CD4-positive, alpha-beta T cell treated with Interferon gamma for 1 hour (primary cell): ENCODE data around the gene R3HDM4.
"Not testable (repeated sequence)": the region's sequence is repeated elsewhere in the genome, so short reads cannot be mapped to it uniquely, and the experiment has no call there.

Experiments
- DNase-seq: peaks from one replicate; pipeline ENCODE4 v3.0.0-alpha.2; 2020

The R3HDM4 gene

DNA sequence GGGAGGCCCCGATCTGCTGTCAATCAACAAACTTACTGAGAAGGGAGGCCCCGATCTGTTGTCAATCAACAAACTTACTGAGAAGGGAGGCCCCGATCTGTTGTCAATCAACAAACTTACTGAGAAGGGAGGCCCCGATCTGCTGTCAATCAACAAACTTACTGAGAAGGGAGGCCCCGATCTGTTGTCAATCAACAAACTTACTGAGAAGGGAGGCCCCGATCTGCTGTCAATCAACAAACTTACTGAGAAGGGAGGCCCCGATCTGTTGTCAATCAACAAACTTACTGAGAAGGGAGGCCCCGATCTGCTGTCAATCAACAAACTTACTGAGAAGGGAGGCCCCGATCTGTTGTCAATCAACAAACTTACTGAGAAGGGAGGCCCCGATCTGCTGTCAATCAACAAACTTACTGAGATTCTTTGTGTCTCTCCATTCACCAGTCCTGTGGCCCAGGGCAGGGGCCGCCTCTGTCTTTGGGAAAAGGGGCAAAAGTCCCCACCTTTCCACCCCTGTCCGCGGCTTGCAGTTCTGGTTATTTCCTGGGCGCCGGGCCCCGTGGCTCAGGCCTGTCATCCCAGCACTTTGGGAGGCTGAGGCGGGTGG lies 59.3 kb downstream of the R3HDM4 start:
- not testable (repeated sequence) for DNase-seq

DNA sequence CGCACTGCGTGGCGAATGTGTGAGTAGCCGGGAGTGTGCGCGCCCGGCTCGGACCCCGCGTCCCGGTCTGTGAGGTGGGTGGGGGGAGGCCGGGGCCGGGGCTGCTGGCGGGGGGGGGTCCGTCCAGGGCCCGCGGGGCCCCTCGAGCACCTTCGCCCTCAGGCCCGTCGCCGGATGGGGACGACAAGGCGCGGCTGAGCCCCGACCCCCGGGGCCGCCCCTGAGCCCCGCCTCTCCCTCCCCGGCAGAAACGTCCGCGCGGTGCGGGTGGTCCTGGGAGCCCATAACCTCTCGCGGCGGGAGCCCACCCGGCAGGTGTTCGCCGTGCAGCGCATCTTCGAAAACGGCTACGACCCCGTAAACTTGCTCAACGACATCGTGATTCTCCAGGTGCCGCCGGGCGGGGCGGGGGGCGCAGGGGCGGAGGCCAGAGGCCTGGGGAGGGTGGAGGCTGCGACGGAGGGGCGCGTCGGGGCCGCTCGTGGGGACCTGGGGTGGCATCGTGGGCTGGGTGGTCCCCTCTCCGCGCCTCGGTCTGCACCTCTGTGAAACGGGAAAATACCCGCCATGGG lies 59.9 kb downstream of the R3HDM4 start:
- no peak for DNase-seq

DNA sequence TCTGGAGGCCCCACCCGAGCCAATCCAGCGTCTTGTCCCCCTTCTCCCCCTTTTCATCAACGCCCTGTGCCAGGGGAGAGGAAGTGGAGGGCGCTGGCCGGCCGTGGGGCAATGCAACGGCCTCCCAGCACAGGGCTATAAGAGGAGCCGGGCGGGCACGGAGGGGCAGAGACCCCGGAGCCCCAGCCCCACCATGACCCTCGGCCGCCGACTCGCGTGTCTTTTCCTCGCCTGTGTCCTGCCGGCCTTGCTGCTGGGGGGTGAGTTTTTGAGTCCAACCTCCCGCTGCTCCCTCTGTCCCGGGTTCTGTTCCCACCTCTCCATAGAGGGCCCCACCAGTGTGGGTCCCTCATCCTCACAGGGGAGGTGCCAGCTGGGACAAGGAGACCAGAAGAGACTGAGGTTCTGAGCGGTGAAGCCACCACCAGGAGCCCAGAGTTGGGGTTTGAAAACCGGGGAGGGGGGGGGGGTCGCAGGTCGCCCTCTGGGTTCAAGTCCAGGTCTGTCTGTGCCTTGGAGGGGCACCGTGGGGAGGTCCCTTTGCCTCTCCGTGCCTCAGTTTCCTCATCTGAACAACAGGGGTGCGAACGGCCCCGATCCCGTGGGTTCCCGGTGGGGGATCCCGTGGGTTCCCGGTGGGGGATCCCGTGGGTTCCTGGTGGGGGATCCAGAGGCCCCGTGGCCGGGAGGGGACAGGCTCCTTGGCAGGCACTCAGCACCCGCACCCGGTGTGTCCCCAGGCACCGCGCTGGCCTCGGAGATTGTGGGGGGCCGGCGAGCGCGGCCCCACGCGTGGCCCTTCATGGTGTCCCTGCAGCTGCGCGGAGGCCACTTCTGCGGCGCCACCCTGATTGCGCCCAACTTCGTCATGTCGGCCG lies 60.6 kb downstream of the R3HDM4 start, which contains the start of gene ELANE:
TSS of gene ELANE (plus strand) at position 168 of the 878 bp plus-strand sequence. CDS start at position 194, 26 bp downstream.
- DNase-seq: no peak

DNA sequence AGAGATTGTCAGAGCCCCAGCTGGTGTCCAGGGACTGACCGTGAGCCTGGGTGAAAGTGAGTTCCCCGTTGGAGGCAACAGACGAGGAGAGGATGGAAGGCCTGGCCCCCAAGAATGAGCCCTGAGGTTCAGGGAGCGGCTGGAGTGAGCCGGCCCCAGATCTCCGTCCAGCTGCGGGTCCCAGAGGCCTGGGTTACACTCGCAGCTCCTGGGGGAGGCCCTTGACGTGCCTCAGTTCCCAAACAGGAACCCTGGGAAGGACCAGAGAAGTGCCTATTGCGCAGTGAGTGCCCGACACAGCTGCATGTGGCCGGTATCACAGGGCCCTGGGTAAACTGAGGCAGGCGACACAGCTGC lies 62.1 kb downstream of the R3HDM4 start:
- no peak for DNase-seq

DNA sequence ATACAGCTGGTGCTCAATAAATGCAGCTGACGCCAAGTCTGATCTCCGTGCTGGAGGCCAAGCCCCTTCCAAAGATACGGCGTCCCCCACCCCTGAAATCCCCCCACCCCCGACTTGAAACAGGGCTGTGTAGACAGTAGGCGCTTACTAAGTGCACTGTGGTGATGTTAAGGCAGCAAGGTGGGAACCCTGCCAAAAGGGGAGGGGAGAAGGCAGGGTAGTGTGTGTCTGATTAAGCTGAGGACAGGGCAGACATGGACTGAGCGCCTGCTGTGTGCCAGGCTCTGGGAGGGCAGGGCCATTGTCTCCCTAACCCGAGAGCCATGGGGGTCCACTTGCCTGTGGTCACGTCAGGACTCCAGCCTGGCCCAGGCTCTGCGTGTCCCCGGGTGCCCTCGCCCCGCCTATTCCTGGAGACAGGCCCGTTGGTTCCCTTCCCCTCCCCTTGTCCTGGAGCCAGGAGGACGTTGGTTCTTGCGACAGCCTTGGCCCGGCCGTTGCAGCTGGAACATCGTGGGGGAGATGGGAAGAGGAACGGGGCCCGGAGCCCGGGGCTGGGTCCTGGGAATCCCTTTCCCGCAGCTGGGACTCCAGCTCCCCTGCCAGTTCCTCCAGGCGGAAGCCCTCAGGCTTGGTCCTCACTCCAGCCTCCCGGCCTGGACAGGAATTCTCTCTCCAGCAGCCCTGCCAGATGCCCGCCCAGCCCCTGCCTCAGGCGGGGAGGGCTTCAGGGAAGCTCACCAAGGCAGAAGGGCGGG lies 62.6 kb downstream of the R3HDM4 start:
- DNase-seq: no peak

DNA sequence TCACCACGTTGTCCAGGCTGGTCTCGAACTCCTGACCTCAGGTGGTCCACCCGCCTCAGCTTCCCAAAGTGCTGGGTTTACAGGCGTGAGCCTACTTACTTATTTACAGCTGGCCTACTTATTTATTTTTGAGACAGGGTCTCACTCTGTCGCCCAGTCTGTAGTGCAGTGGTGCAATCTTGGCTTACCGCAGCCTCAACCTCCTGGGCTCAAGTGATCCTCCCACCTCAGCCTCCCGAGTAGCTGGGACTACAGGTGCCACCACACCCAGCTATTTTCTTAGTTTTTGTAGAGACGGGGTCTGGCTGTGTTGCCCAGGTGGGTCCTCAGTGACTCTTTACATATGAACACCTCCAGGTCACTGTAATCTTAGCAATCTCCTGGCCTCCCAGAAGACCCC lies 63.8 kb downstream of the R3HDM4 start:
- DNase-seq: not testable (repeated sequence)

GRCh38 chr19:848386-848921 lies 64.6 kb downstream of the R3HDM4 start:
- no peak for DNase-seq
